SK-N-SH (cell line): ENCODE results near the gene FRYL. TPM values are rescaled to one million over a fixed set of nuclear protein-coding genes. Genes with fewer than 3 reads are reported as not detected.

Experiments
- CTCF ChIA-PET: fragments of 300-600, 350-600 bp; formaldehyde crosslinking; extraction: SDS; loops from one replicate; lab custom pipeline; 2021; lab: Yijun Ruan, JAX
- POLR2A ChIA-PET: fragments of 350-600 bp; sonication (Branson Sonifier 250); formaldehyde crosslinking; extraction: SDS; loops from one replicate; lab custom pipeline; 2020; ENCODE audit warnings: antibody characterized with exemption, inconsistent platforms; lab: Yijun Ruan, JAX
- DNase-seq: peaks from one replicate; pipeline ENCODE4 v3.0.0; 2012
- H2AFZ ChIP-seq: fragments of 200-600 bp; sonication (generic); 2 replicates; pipeline ENCODE4 v1.8.1; 2016; ENCODE audit warnings: antibody characterized with exemption, mild to moderate bottlenecking, low read depth
- H3F3A ChIP-seq: fragments of 200-600 bp; sonication (generic); replicated peaks from 2 replicates; pipeline ENCODE3; 2016; ENCODE audit warnings: antibody characterized with exemption, mild to moderate bottlenecking; ENCODE audit not compliant: insufficient read depth
- H3K27ac ChIP-seq, 2 experiments: fragments of 200-500 bp in 1 of 2; fragments of 200-600 bp in 1 of 2; sonication (Bioruptor generic) in 1 of 2; sonication (generic), shearing (Covaris generic) in 1 of 2; 2 replicates each; pipeline versions ENCODE4 v1.5.1 to v1.6.1; 2014 to 2016; ENCODE audit warnings: low read depth in 2 of 2, inconsistent platforms in 1 of 2, low read length in 1 of 2, mild to moderate bottlenecking in 1 of 2, mixed read lengths in 1 of 2
- H3K27me3 ChIP-seq: fragments of 200-600 bp; sonication (generic), shearing (Covaris generic); 2 replicates; pipeline ENCODE4 v1.6.1; 2016; ENCODE audit warnings: mixed run types; ENCODE audit not compliant: insufficient read depth
- H3K36me3 ChIP-seq, 2 experiments: fragments of 200-500 bp in 1 of 2; fragments of 200-600 bp in 1 of 2; sonication (Bioruptor generic) in 1 of 2; sonication (generic) in 1 of 2; replicated peaks in 1 of 2; 2 replicates each; pipeline versions ENCODE3 to v1.5.1; 2014 to 2016; ENCODE audit warnings: low read length in 1 of 2, mild to moderate bottlenecking in 1 of 2; ENCODE audit not compliant: insufficient read depth in 2 of 2, control insufficient read depth in 1 of 2
- H3K4me1 ChIP-seq, 2 experiments: fragments of 200-500 bp in 1 of 2; fragments of 200-600 bp in 1 of 2; sonication (Bioruptor generic) in 1 of 2; sonication (generic), shearing (Covaris generic) in 1 of 2; 2 replicates each; pipeline versions ENCODE4 v1.5.1 to v1.6.1; 2014 to 2016; ENCODE audit warnings: low read depth in 1 of 2, low read length in 1 of 2, mixed run types in 1 of 2; ENCODE audit not compliant: insufficient read depth in 2 of 2, control insufficient read depth in 1 of 2
- H3K4me2 ChIP-seq: fragments of 200-600 bp; sonication (generic), shearing (Covaris generic); 2 replicates; pipeline ENCODE4 v1.6.1; 2017; ENCODE audit warnings: mixed run types
- H3K4me3 ChIP-seq, 2 experiments: fragments of 200-500 bp in 1 of 2; fragments of 200-600 bp in 1 of 2; sonication (Bioruptor generic) in 1 of 2; sonication (generic), shearing (Covaris generic) in 1 of 2; 2 replicates each; pipeline versions ENCODE4 v1.5.1 to v1.8.1; 2014 to 2016; ENCODE audit warnings: low read depth in 2 of 2, inconsistent platforms in 1 of 2, low read length in 1 of 2, mild to moderate bottlenecking in 1 of 2, mixed read lengths in 1 of 2, moderate library complexity in 1 of 2
- H3K79me2 ChIP-seq: fragments of 200-600 bp; sonication (generic); 2 replicates; pipeline ENCODE4 v1.8.1; 2017; ENCODE audit warnings: mild to moderate bottlenecking; ENCODE audit not compliant: insufficient read depth
- H3K9ac ChIP-seq: fragments of 200-600 bp; sonication (generic); 2 replicates; pipeline ENCODE4 v1.6.1; 2017; ENCODE audit warnings: mixed run types
- H3K9me2 ChIP-seq: fragments of 200-600 bp; sonication (generic); 2 replicates; pipeline ENCODE4 v1.6.1; 2017; ENCODE audit warnings: mixed run types
- H3K9me3 ChIP-seq: fragments of 200-600 bp; sonication (generic); 2 replicates; pipeline ENCODE4 v1.6.1; 2017; ENCODE audit warnings: mixed run types, mild to moderate bottlenecking, moderate library complexity
- H4K20me1 ChIP-seq: fragments of 200-600 bp; sonication (generic); 2 replicates; pipeline ENCODE4 v1.6.1; 2017; ENCODE audit warnings: mild to moderate bottlenecking, mixed run types; ENCODE audit not compliant: insufficient read depth
- FOXM1 ChIP-seq: IDR thresholded peaks from 2 replicates; pipeline ENCODE4 v1.4.0; 2012; ENCODE audit warnings: low read depth, mild to moderate bottlenecking
- GABPA ChIP-seq: IDR thresholded peaks from 2 replicates; pipeline ENCODE4 v1.4.0; 2012; ENCODE audit warnings: low read depth, mild to moderate bottlenecking
- JUND ChIP-seq: IDR thresholded peaks from 2 replicates; pipeline ENCODE4 v1.4.0; 2012
- MEF2A ChIP-seq: IDR thresholded peaks from 2 replicates; pipeline ENCODE4 v1.4.0; 2012; ENCODE audit warnings: low read depth, borderline replicate concordance
- NFIC ChIP-seq: IDR thresholded peaks from 2 replicates; pipeline ENCODE4 v1.4.0; 2012; ENCODE audit warnings: borderline replicate concordance
- POLR2AphosphoS5 ChIP-seq: IDR thresholded peaks from 2 replicates; pipeline ENCODE4 v1.6.1; 2012; ENCODE audit warnings: low read depth, low read length
- REST ChIP-seq: IDR thresholded peaks from 2 replicates; pipeline ENCODE4 v1.6.1; 2012; ENCODE audit warnings: mild to moderate bottlenecking, low read depth, low read length, moderate library complexity
- TAF1 ChIP-seq: IDR thresholded peaks from 2 replicates; pipeline ENCODE4 v1.6.1; 2012; ENCODE audit warnings: low read depth, mild to moderate bottlenecking, low read length, moderate library complexity, borderline replicate concordance
- TCF12 ChIP-seq: IDR thresholded peaks from 2 replicates; pipeline ENCODE4 v1.4.0; 2012
- TEAD4 ChIP-seq: IDR thresholded peaks from 2 replicates; pipeline ENCODE4 v1.4.0; 2012; ENCODE audit warnings: mild to moderate bottlenecking, borderline replicate concordance; ENCODE audit not compliant: insufficient read depth
- USF2 ChIP-seq: fragments of 150-350 bp; IDR thresholded peaks from 2 replicates; pipeline ENCODE4 v1.6.1; 2017; ENCODE audit warnings: antibody characterized with exemption, low read length, low read depth, borderline replicate concordance
- WGBS: methylation state at CpG from one replicate; pipeline ENCODE4 v1.1.6; 2017; ENCODE audit warnings: low lambda C conversion rate; 5-methylcytosine and 5-hydroxymethylcytosine counted together
- polyA plus RNA-seq, 3 experiments: library from polyadenylated mRNA; depleted of rRNA; stranded (reverse); fragments of >200 nt; gene quantifications; 2 replicates each; pipeline ENCODE4 v1.2.3, GENCODE V29; 2012

Gene FRYL
- polyA plus RNA-seq, 1 of the 3 experiments (the other 2 are of a cell fraction), result 8.2 TPM

GRCh38 chr4:48483006-48483776 lies 296.9 kb downstream of the FRYL start, which contains the start of gene SLC10A4 (continued):
- TF ChIP-seq FOXM1 (no peak), USF2 (no peak), TEAD4 (no peak), REST (no peak), NFIC (no peak), MEF2A (no peak)

GRCh38 chr4:48481581-48481980 lies 298.5 kb downstream of the FRYL start:
- TF ChIP-seq TAF1 (no peak), POLR2AphosphoS5 (no peak), GABPA (no peak), FOXM1 (no peak), JUND (no peak), TCF12 (no peak)
- Histone ChIP-seq H3K4me3 (no peak overlapping the region), H3K4me1 (peaks cover 0 to 39% of the 10 kb centered on the region in 2 experiments; a peak in 2 of 4 replicates), H3F3A (peaks cover 9% of the 10 kb centered on the region), H3K9me3 (no peaks in the 10 kb centered on the region), H3K4me2 (no peak overlapping the region), H3K9me2 (no peaks in the 10 kb centered on the region), H3K79me2 (no peaks in the 10 kb centered on the region), H4K20me1 (no peaks in the 10 kb centered on the region), H3K27ac (0 out of 4 replicates have a peak overlapping the region, but pooled peaks of 1 of the 2 experiments have one; percentile 19), H3K36me3 (peaks cover 0 to 3% of the 10 kb centered on the region in 2 experiments), H2AFZ (no peak overlapping the region), H3K27me3 (no peaks in the 10 kb centered on the region), H3K9ac (no peak overlapping the region)
- ChIA-PET POLR2A (interaction anchor here (0.6 kb wide), 1 partner anchor 135 kb away, joined by 3 read pairs; no protein-coding TSS in a partner anchor), CTCF (interaction anchor here (1.0 to 2.4 kb wide), 6 partner anchors 8 to 139 kb away, joined by 3 to 6 read pairs (median 4); no protein-coding TSS in a partner anchor)
- WGBS, result 95% methylated on average over 1 of the region's 1 CpG
- no peak for DNase-seq
